Globus pallidus (tissue), 1 donor: Measurements from ENCODE around the gene PATJ.
"Not testable (repeated sequence)": the region's sequence is repeated elsewhere in the genome, so short reads cannot be mapped to it uniquely, and the experiment has no call there.

ENCODE experiments used
- DNase-seq: peaks from one replicate; pipeline ENCODE4 v3.0.0-alpha.2; 2015; ENCODE audit warnings: low spot score

Gene PATJ

GRCh38 chr1:62213075-62213914, 471.0 kb downstream of the PATJ start:
- no peak for DNase-seq

- no peak for DNase-seq
Measured at GRCh38 chr1:62218604-62219003, 476.3 kb downstream of the PATJ start.

GRCh38 chr1:62220456-62220855, 478.2 kb downstream of the PATJ start:
- DNase-seq: not testable (repeated sequence)

GRCh38 chr1:62221171-62221570, 478.9 kb downstream of the PATJ start:
- DNase-seq: no peak

GRCh38 chr1:62222321-62222720, 480.0 kb downstream of the PATJ start:
- no peak for DNase-seq

- DNase-seq: no peak
Measured at GRCh38 chr1:62224182-62224581, 481.9 kb downstream of the PATJ start.

GRCh38 chr1:62227496-62227895, 485.2 kb downstream of the PATJ start:
- DNase-seq: no peak
